Ishikawa (cell line): ENCODE data around the gene LIMA1.

Source experiments
- CEBPB ChIP-seq: IDR thresholded peaks from 2 replicates; pipeline ENCODE4 v1.6.1; 2012
- CREB1 ChIP-seq: IDR thresholded peaks from 2 replicates; pipeline ENCODE4 v1.6.1; 2012; ENCODE audit warnings: low read depth
- EGR1 ChIP-seq: IDR thresholded peaks from 2 replicates; pipeline ENCODE4 v1.6.1; 2012
- EP300 ChIP-seq: IDR thresholded peaks from 2 replicates; pipeline ENCODE4 v1.6.1; 2012; ENCODE audit warnings: borderline replicate concordance
- FOXM1 ChIP-seq: IDR thresholded peaks from 2 replicates; pipeline ENCODE4 v1.6.1; 2012; ENCODE audit warnings: low read depth, borderline replicate concordance
- MAX ChIP-seq: IDR thresholded peaks from 2 replicates; pipeline ENCODE4 v1.6.1; 2012
- NFIC ChIP-seq: IDR thresholded peaks from 2 replicates; pipeline ENCODE4 v1.6.1; 2012
- RAD21 ChIP-seq: IDR thresholded peaks from 2 replicates; pipeline ENCODE4 v1.6.1; 2012; ENCODE audit warnings: low read depth
- REST ChIP-seq: IDR thresholded peaks from 2 replicates; pipeline ENCODE4 v1.6.1; 2012; ENCODE audit warnings: low read depth, mild to moderate bottlenecking
- TAF1 ChIP-seq: IDR thresholded peaks from 2 replicates; pipeline ENCODE4 v1.6.1; 2012; ENCODE audit warnings: low read depth, mild to moderate bottlenecking
- TCF12 ChIP-seq: IDR thresholded peaks from 2 replicates; pipeline ENCODE4 v1.6.1; 2012; ENCODE audit warnings: low read depth
- TEAD4 ChIP-seq: IDR thresholded peaks from 2 replicates; pipeline ENCODE4 v1.6.1; 2012
- USF1 ChIP-seq: IDR thresholded peaks from 2 replicates; pipeline ENCODE4 v1.6.1; 2012
- YY1 ChIP-seq: IDR thresholded peaks from 2 replicates; pipeline ENCODE4 v1.6.1; 2012; ENCODE audit warnings: low read depth
- ZBTB7A ChIP-seq: IDR thresholded peaks from 2 replicates; pipeline ENCODE4 v1.6.1; 2012; ENCODE audit warnings: low read depth

Gene LIMA1

GRCh38 chr12:50214018-50214417 is 69.3 kb downstream of the LIMA1 start:
- no peak for TF ChIP-seq FOXM1
- no peak for TF ChIP-seq EP300
- TF ChIP-seq CEBPB = no peak
- no peak for TF ChIP-seq USF1
- TF ChIP-seq ZBTB7A = no peak
- TF ChIP-seq NFIC = no peak
- TF ChIP-seq TCF12 = no peak
- TF ChIP-seq MAX = no peak
- TF ChIP-seq EGR1 = no peak
- no peak for TF ChIP-seq YY1

- TF ChIP-seq FOXM1 = no peak
- TF ChIP-seq CEBPB = no peak
- no peak for TF ChIP-seq EP300
Measured at GRCh38 chr12:50213439-50213838, 69.9 kb downstream of the LIMA1 start.

GRCh38 chr12:50212071-50212467 is 71.3 kb downstream of the LIMA1 start:
- TF ChIP-seq YY1 = no peak
- TF ChIP-seq CREB1 = no peak
- no peak for TF ChIP-seq ZBTB7A
- no peak for TF ChIP-seq MAX
- no peak for TF ChIP-seq TCF12
- TF ChIP-seq NFIC = no peak
- no peak for TF ChIP-seq REST
- no peak for TF ChIP-seq FOXM1
- no peak for TF ChIP-seq USF1

GRCh38 chr12:50211392-50212070 is 71.8 kb downstream of the LIMA1 start:
- TF ChIP-seq EP300 (no peak), CEBPB (no peak), CREB1 (no peak), USF1 (no peak), REST (no peak), ZBTB7A (no peak), NFIC (no peak), MAX (no peak), TCF12 (no peak), EGR1 (no peak), RAD21 (no peak; the same call in 1 of the 2 replicates), TEAD4 (no peak), TAF1 (no peak)

GRCh38 chr12:50207424-50207823 is 75.9 kb downstream of the LIMA1 start:
- TF ChIP-seq FOXM1 (no peak), REST (no peak), RAD21 (no peak), EP300 (no peak), YY1 (no peak), EGR1 (no peak), NFIC (no peak), CREB1 (no peak), TEAD4 (no peak), USF1 (no peak), TCF12 (no peak), TAF1 (no peak), CEBPB (no peak), ZBTB7A (no peak)
